ENCODE results near the gene DGKZ.

The DGKZ gene, protein sequence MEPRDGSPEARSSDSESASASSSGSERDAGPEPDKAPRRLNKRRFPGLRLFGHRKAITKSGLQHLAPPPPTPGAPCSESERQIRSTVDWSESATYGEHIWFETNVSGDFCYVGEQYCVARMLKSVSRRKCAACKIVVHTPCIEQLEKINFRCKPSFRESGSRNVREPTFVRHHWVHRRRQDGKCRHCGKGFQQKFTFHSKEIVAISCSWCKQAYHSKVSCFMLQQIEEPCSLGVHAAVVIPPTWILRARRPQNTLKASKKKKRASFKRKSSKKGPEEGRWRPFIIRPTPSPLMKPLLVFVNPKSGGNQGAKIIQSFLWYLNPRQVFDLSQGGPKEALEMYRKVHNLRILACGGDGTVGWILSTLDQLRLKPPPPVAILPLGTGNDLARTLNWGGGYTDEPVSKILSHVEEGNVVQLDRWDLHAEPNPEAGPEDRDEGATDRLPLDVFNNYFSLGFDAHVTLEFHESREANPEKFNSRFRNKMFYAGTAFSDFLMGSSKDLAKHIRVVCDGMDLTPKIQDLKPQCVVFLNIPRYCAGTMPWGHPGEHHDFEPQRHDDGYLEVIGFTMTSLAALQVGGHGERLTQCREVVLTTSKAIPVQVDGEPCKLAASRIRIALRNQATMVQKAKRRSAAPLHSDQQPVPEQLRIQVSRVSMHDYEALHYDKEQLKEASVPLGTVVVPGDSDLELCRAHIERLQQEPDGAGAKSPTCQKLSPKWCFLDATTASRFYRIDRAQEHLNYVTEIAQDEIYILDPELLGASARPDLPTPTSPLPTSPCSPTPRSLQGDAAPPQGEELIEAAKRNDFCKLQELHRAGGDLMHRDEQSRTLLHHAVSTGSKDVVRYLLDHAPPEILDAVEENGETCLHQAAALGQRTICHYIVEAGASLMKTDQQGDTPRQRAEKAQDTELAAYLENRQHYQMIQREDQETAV

DNA sequence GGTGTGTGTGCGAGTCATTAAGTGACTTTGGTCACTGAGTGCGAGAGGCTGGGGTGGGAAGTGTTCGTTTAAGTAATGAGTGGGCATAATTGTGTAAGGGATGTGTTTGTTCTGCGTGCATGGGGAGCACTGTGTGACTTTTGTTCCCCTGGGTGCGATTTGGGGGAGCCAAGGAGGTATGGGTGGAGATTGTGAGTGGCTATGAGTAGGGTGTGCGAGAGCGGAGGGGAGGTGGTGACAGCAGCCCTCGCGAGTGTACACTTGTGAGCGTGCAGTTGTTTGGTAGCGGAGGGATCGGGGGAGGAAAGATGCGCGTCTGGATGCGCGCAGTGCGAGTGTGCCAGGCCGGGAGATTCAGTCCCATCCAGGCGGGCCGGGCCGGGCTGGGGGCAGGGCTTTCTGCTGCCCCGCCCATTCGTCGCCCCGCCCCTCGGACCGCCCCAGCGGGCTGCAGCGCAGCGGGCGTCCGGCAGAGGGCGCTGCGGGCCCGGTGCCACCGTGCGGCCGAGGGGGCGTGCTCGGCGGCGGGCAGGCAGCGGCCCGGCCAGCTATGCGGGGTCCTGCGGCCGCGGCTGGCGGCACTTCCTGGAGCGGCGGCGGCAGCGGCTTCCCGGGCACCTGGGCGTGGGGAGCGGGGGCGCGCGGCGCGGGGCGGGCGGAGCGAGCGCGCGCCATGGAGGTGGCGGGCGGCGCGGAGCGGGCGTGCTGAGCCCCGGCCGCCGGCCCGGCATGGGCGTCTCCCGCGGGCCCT, at the start of gene DGKZ:
TSS of gene DGKZ (plus strand) at position 578 of the 751 bp plus-strand sequence. CDS start 197 bp downstream, outside the sequence.
- peak within 1 kb of the TSS; percentile 93 for H3K4me3 ChIP-seq (ENCODE audit: low read depth, low read length)
- peak; percentile 42 for TF ChIP-seq MYC (IDR thresholded peaks at IDR 0.05; ENCODE audit: low read depth, low read length)
- TF ChIP-seq, protein P1, sequence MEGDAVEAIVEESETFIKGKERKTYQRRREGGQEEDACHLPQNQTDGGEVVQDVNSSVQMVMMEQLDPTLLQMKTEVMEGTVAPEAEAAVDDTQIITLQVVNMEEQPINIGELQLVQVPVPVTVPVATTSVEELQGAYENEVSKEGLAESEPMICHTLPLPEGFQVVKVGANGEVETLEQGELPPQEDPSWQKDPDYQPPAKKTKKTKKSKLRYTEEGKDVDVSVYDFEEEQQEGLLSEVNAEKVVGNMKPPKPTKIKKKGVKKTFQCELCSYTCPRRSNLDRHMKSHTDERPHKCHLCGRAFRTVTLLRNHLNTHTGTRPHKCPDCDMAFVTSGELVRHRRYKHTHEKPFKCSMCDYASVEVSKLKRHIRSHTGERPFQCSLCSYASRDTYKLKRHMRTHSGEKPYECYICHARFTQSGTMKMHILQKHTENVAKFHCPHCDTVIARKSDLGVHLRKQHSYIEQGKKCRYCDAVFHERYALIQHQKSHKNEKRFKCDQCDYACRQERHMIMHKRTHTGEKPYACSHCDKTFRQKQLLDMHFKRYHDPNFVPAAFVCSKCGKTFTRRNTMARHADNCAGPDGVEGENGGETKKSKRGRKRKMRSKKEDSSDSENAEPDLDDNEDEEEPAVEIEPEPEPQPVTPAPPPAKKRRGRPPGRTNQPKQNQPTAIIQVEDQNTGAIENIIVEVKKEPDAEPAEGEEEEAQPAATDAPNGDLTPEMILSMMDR (IDR thresholded peaks at IDR 0.05; ENCODE audit: low read depth, low read length) = peak; percentile 15
- TF ChIP-seq, protein P2, sequence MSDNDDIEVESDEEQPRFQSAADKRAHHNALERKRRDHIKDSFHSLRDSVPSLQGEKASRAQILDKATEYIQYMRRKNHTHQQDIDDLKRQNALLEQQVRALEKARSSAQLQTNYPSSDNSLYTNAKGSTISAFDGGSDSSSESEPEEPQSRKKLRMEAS (IDR thresholded peaks at IDR 0.05; ENCODE audit: low read depth, low read length) = peak; percentile 44; the same call in 1 of the 2 replicates
- TF ChIP-seq POLR2A (IDR thresholded peaks at IDR 0.05; ENCODE audit: extremely low read depth, insufficient read length) = peak; percentile 51
- peak; percentile 89 for DNase-seq (ENCODE audit: low read depth)

DNA sequence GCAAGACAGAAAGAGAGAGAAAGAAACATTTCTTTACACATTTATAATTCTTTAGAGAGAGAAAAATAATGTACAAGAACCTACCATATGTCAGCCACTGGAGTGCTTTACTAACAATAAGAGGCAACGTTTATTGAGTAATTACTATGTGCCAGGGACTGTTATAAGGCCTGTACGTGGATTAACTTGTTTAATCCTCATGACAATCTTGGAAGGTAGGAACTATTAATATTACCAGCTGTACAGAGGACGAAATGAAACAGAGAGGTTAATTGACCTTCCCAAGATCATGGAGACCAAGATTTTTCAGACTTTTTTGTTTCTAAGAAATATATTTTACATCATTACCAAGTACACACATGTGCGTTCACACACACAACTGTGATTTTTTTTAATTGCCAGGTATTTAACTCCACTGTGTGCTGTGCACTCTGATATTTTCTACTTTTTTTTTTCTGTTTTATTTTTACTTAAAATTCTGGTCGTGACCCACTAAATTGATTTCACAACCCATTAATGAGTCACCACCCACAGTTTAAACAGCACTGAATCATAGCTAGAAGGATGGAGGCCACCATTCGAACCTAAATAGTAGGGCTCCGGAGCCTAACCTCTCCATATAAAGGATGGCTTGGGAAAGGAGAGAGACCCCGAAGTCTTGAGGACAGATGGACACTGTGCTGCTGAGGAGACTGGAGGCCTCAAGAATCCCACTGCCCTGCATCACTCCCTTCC, 48.4 kb upstream of the DGKZ start:
- TF ChIP-seq, protein P2 (IDR thresholded peaks at IDR 0.05; ENCODE audit: low read depth, low read length) = no peak
- no peak for TF ChIP-seq MYC (IDR thresholded peaks at IDR 0.05; ENCODE audit: low read depth, low read length)
- no peak for TF ChIP-seq POLR2A (IDR thresholded peaks at IDR 0.05; ENCODE audit: extremely low read depth, insufficient read length)
- TF ChIP-seq, protein P1 (IDR thresholded peaks at IDR 0.05; ENCODE audit: low read depth, low read length) = no peak
- H3K4me3 ChIP-seq (ENCODE audit: low read depth, low read length) = no peak overlapping the region
- peak; percentile 83 for DNase-seq (ENCODE audit: low read depth)

DNA sequence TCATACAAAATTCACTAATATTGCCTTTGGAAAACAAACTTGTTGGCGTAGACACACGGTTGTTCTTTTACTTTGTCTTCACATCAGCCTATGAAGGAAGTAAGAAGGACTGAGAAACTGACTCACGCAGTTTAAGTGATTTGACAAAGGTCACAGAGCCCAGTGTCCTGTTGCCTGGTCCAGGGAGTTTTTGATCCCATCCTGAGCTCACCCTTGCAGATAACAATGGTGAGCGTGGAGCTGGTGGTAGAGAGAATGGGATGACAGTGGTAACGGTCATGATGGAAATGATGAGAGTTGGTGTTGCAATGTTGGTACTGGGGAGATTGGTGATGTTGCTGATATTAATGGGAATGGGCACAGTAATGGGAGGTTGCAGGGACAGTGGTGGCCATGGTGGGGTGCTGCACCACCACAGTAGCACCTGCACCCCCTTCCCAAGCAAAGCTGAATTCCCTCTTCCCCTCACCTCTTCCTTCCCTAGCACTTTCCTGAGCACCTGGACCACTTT, 47.8 kb upstream of the DGKZ start:
- no peak overlapping the region for H3K4me3 ChIP-seq (ENCODE audit: low read depth, low read length)
- DNase-seq (ENCODE audit: low read depth) = no peak
- TF ChIP-seq, protein P2 (IDR thresholded peaks at IDR 0.05; ENCODE audit: low read depth, low read length) = no peak
- TF ChIP-seq MYC (IDR thresholded peaks at IDR 0.05; ENCODE audit: low read depth, low read length) (no peak), POLR2A (IDR thresholded peaks at IDR 0.05; ENCODE audit: extremely low read depth, insufficient read length) (no peak)
- TF ChIP-seq, protein P1 (IDR thresholded peaks at IDR 0.05; ENCODE audit: low read depth, low read length) = no peak

DNA sequence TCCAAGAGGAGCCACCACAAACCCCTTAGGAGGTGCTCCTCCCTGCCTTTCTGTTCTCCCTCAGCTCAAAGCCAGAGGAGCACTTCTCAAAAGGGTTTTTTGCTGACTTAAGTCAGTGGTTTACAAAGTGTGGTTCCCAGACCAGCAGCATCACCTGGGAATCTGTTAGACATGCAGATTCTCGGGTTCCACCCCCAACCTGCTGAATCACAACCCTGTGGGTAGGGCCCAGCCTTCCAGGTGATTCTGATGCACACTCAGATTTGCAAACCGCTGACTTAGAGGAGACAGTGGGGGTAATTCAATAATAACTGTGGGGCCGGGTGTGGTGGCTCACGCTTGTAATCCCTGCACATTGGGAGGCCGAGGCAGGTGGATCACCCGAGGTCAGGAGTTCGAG, 47.0 kb upstream of the DGKZ start:
- no peak for DNase-seq (ENCODE audit: low read depth)
- H3K4me3 ChIP-seq (ENCODE audit: low read depth, low read length) = no peak overlapping the region
- TF ChIP-seq, protein P1 (IDR thresholded peaks at IDR 0.05; ENCODE audit: low read depth, low read length) = no peak
- no peak for TF ChIP-seq POLR2A (IDR thresholded peaks at IDR 0.05; ENCODE audit: extremely low read depth, insufficient read length)
- TF ChIP-seq, protein P2 (IDR thresholded peaks at IDR 0.05; ENCODE audit: low read depth, low read length) = no peak
- TF ChIP-seq MYC (IDR thresholded peaks at IDR 0.05; ENCODE audit: low read depth, low read length) = no peak
